NT2/D1 (cell line): ENCODE measurements around the gene HEG1.

ENCODE experiments used
- YY1 ChIP-seq: IDR thresholded peaks from 2 replicates; pipeline ENCODE4 v1.6.1; 2011; ENCODE audit not compliant: insufficient read length, insufficient read depth
- ZNF274 ChIP-seq: IDR thresholded peaks from 2 replicates; pipeline ENCODE4 v1.6.1; 2011; ENCODE audit warnings: mild to moderate bottlenecking, low read depth, low read length

- TF ChIP-seq YY1, result no peak
- TF ChIP-seq ZNF274, result no peak
Observed at GRCh38 chr3:124985349-124985748, 70.4 kb downstream of the HEG1 start.
